NT2/D1 (cell line): ENCODE measurements around the gene ACAP3.

Experiments used
- DNase-seq: peaks from one replicate; pipeline ENCODE4 v3.0.0-alpha.2; 2011; ENCODE audit warnings: low read depth, low spot score
- H3K27me3 ChIP-seq: 2 replicates; pipeline ENCODE4 v1.6.0; 2011; ENCODE audit warnings: mild to moderate bottlenecking; ENCODE audit not compliant: insufficient read length, insufficient read depth
- H3K36me3 ChIP-seq: 2 replicates; pipeline ENCODE4 v1.6.1; 2011; ENCODE audit warnings: mild to moderate bottlenecking, low read length, mixed read lengths; ENCODE audit not compliant: insufficient read depth, insufficient read length
- H3K4me1 ChIP-seq: 2 replicates; pipeline ENCODE4 v1.5.1; 2011; ENCODE audit not compliant: insufficient read depth, insufficient read length
- H3K4me3 ChIP-seq: 2 replicates; pipeline ENCODE4 v1.5.1; 2011; ENCODE audit warnings: low read depth; ENCODE audit not compliant: insufficient read length
- H3K9ac ChIP-seq: 2 replicates; pipeline ENCODE4 v1.6.0; 2011; ENCODE audit warnings: low read depth; ENCODE audit not compliant: insufficient read length
- H3K9me3 ChIP-seq: 2 replicates; pipeline ENCODE4 v1.5.1; 2011; ENCODE audit warnings: mild to moderate bottlenecking, low read length; ENCODE audit not compliant: insufficient read depth
- SUZ12 ChIP-seq: IDR thresholded peaks from 2 replicates; pipeline ENCODE4 v1.6.1; 2011; ENCODE audit not compliant: insufficient read length, insufficient read depth; ENCODE audit errors: extremely low read depth
- YY1 ChIP-seq: IDR thresholded peaks from 2 replicates; pipeline ENCODE4 v1.6.1; 2011; ENCODE audit not compliant: insufficient read length, insufficient read depth
- ZNF274 ChIP-seq: IDR thresholded peaks from 2 replicates; pipeline ENCODE4 v1.6.1; 2011; ENCODE audit warnings: mild to moderate bottlenecking, low read depth, low read length

Gene ACAP3

DNA sequence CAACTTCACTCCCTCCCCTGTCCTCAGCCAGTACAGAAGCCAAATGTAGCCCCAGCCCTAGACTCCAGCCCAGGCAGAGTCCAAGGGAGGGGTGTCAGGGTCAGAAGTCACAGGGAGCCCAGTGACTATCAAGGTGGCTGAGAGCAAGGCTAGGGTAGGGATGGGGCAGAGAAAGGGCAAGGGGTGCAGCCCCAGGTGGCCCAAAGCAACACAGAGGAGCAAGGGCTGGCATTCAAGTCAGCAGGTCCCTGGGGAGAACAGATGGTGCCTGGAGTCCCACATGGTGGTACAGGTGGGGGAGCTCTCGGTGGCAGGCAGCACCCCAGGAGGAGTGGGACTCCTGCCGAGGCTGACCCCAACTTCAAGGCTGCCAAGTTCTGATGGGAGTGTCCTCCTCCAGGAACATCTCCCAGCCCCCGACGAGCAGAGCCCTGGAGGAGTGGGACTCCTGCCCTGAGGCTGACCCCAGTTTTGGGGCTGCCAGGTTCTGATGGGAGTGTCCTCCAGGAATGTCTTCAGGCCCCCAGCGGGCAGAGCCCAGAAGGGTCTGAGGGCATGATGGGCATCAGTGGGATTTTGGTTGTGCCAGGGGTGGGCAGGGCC is 45.2 kb upstream of the ACAP3 start:
- no peak for DNase-seq
- no peak for TF ChIP-seq SUZ12
- TF ChIP-seq YY1, result no peak
- TF ChIP-seq ZNF274, result no peak
- peaks cover 11% of the 10 kb centered on the region for H3K4me1 ChIP-seq
- H3K27me3 ChIP-seq, result no peaks in the 10 kb centered on the region
- H3K9ac ChIP-seq, result no peak overlapping the region
- H3K4me3 ChIP-seq, result no peak overlapping the region
- no peaks in the 10 kb centered on the region for H3K9me3 ChIP-seq
- peaks cover 29% of the 10 kb centered on the region for H3K36me3 ChIP-seq

- no peaks in the 10 kb centered on the region for H3K9me3 ChIP-seq
- H3K4me1 ChIP-seq, result peaks cover 8% of the 10 kb centered on the region
- peak overlapping the region; percentile 51 for H3K9ac ChIP-seq
- H3K27me3 ChIP-seq, result no peaks in the 10 kb centered on the region
- no peak for DNase-seq
- no peak for TF ChIP-seq YY1
- TF ChIP-seq ZNF274, result no peak
- TF ChIP-seq SUZ12, result no peak
- no peak overlapping the region for H3K4me3 ChIP-seq
- H3K36me3 ChIP-seq, result peaks cover 29% of the 10 kb centered on the region
These were observed 44.0 kb upstream of the ACAP3 start for GRCh38 chr1:1351511-1352427.

DNA sequence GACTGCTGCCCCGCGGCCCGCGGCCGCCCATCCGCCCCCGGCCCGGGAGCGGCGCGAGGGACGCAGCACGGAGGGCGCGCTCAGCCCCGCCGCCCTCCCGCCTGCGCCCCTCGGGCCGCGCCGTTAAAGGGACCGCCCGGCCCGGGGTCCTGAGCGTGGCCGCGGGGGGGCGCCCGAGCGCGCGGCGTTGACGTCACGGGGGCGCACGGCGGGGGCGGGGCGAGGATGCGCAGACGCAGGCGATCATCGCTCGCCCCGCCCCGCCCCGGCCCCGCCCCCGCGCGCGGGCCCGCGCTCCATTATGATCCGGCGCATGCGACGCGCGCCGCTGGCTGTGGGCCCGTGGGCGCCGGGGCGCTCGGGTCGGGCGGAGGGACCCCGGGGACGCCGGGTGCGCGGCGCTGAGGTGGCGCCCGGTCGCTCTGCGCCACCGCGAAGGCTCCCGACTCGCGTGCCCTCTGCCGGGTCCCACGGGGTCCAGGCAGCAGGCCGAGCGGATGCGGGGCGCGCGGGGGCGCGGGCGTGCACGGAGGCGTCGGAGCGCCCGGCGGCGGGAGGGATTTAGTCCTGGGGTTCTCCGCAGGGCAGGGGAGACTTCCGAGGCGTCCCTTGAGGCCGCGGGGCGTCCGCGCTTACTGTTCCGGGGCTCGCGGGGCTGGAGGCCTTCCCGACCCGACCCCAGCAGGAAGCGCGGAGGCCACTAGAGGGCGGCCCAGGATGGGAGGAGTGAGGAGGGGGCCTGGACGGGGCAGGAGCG is 41.7 kb upstream of the ACAP3 start, which contains the start of gene DVL1:
DVL1 (minus strand) TSS at position 163 of the 757 bp plus-strand sequence. CDS start 353 bp downstream, outside the sequence.
- peak within 1 kb of the TSS; percentile 93 for H3K9ac ChIP-seq
- peaks cover 15% of the 10 kb centered on the region for H3K4me1 ChIP-seq
- H3K36me3 ChIP-seq, result peaks cover 24% of the 10 kb centered on the region

GRCh38 chr1:1348420-1349255 is 40.9 kb upstream of the ACAP3 start:
- Histone ChIP-seq H3K4me1 (peaks cover 15% of the 10 kb centered on the region), H3K4me3 (peak overlapping the region; percentile 66), H3K36me3 (peaks cover 16% of the 10 kb centered on the region), H3K9me3 (no peaks in the 10 kb centered on the region), H3K9ac (peak overlapping the region; percentile 87), H3K27me3 (no peaks in the 10 kb centered on the region)
- DNase-seq, result no peak
- TF ChIP-seq YY1, result no peak
- no peak for TF ChIP-seq SUZ12
- TF ChIP-seq ZNF274, result no peak

More for the DNA sequence above, 41.7 kb upstream of the ACAP3 start, which contains the start of gene DVL1:
- no peaks in the 10 kb centered on the region for H3K27me3 ChIP-seq
- no peaks in the 10 kb centered on the region for H3K9me3 ChIP-seq
- H3K4me3 ChIP-seq, result peak within 1 kb of the TSS; percentile 66
- DNase-seq, result no peak
- TF ChIP-seq SUZ12 (no peak), YY1 (no peak), ZNF274 (no peak)

- H3K9ac ChIP-seq, result peak overlapping the region; percentile 87
- no peaks in the 10 kb centered on the region for H3K27me3 ChIP-seq
- TF ChIP-seq SUZ12 (no peak), ZNF274 (no peak), YY1 (no peak)
- H3K36me3 ChIP-seq, result peaks cover 8% of the 10 kb centered on the region
- no peaks in the 10 kb centered on the region for H3K9me3 ChIP-seq
- peak overlapping the region; percentile 66 for H3K4me3 ChIP-seq
- H3K4me1 ChIP-seq, result peaks cover 15% of the 10 kb centered on the region
- no peak for DNase-seq
These were observed 40.1 kb upstream of the ACAP3 start for GRCh38 chr1:1347663-1348419.

DNA sequence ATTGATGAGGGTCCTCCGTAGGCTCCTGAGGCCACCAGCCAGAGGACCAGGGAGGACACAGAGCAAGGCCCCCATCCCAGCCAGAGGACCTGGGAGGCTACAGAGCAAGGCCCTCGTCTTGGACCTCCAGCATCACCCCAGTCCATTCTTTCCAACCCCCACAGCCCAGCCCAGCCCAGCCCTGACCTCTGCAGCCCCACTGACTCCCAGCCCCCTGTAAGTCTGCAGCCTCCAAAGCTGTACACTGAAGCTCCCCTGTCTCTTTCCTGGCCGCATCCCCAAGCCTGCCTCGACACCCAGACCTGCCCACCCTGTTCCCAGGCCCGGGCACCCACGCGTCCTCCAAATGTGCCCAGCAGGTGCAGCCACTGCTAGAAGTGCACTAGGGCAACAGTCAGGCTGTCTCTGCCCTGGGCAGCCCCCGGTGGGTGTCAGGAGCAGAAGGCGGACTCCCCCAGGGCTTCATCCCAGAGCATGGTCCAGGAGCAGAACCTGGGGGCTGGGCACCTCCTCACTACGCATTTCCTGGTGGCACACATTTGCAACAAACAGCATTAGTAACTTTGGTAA is 39.4 kb upstream of the ACAP3 start:
- H3K4me3 ChIP-seq, result peak overlapping the region; percentile 66
- H3K36me3 ChIP-seq, result peaks cover 2% of the 10 kb centered on the region
- DNase-seq, result no peak
- H3K4me1 ChIP-seq, result peaks cover 13% of the 10 kb centered on the region
- no peaks in the 10 kb centered on the region for H3K27me3 ChIP-seq
- H3K9ac ChIP-seq, result peak overlapping the region; percentile 87
- no peaks in the 10 kb centered on the region for H3K9me3 ChIP-seq
- TF ChIP-seq ZNF274 (no peak), YY1 (no peak), SUZ12 (no peak)
